GM20000 (cell line): ENCODE measurements around the gene MRPL37.
"Not testable (repeated sequence)": the region's sequence is repeated elsewhere in the genome, so short reads cannot be mapped to it uniquely, and the experiment has no call there.

Source experiments
- DNase-seq: peaks from one replicate; pipeline ENCODE4 v3.0.0; 2012; ENCODE audit warnings: low spot score
- TF ChIP-seq, protein P1 (sequence below): IDR thresholded peaks from 2 replicates; pipeline ENCODE4 v1.5.1; 2012; ENCODE audit warnings: mild to moderate bottlenecking, control low read depth; ENCODE audit errors: extremely low read depth, missing control alignments

Gene MRPL37

DNA sequence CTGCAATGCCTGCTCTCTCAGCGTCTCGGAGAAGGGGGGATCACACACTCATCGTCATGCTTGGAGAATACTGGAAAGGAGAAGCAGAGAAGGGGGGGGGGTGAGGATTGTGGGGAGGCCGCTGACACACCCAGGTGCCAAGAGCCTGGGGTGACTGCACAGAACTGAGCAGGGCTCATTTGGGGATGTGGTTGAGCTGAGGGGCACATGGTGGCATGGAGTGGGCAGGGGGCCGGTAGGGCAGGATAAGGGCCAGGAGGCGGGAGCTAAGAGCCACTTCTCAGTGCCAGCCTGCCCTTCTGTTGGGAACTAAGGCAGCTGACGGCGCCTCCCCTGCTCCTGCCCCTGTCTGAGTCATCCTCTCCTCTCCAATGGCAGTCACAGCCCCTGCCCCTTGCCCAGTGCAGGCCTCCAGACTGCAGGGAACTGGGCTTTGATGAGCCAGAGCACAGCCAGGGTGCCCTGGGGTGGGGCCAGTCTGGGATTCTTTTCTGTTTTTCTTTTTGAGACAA lies 27.2 kb downstream of the MRPL37 start:
- no peak for DNase-seq
- TF ChIP-seq, protein P1, sequence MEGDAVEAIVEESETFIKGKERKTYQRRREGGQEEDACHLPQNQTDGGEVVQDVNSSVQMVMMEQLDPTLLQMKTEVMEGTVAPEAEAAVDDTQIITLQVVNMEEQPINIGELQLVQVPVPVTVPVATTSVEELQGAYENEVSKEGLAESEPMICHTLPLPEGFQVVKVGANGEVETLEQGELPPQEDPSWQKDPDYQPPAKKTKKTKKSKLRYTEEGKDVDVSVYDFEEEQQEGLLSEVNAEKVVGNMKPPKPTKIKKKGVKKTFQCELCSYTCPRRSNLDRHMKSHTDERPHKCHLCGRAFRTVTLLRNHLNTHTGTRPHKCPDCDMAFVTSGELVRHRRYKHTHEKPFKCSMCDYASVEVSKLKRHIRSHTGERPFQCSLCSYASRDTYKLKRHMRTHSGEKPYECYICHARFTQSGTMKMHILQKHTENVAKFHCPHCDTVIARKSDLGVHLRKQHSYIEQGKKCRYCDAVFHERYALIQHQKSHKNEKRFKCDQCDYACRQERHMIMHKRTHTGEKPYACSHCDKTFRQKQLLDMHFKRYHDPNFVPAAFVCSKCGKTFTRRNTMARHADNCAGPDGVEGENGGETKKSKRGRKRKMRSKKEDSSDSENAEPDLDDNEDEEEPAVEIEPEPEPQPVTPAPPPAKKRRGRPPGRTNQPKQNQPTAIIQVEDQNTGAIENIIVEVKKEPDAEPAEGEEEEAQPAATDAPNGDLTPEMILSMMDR: no peak

DNA sequence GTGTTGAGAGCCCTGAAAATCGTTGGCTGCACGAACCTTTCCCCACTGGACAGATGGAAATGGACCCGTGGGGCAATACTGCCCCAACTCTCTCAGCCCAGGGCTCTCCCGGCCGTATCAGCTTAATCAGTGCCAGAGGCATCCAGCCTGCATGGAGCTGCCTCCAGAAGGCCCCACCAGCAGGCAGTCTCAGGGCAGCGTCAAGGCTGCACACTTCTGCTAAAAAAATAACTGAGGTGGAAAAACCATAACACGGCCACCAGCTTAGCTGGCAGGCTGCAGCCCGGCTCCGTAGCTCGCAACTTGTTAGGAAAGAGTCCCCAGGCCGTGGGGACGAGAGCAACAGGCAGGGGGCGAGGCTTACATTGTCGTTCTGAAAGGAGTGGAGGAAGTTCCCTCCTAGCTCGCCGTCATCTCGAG lies 27.9 kb downstream of the MRPL37 start:
- TF ChIP-seq, protein P1: no peak
- DNase-seq: no peak

DNA sequence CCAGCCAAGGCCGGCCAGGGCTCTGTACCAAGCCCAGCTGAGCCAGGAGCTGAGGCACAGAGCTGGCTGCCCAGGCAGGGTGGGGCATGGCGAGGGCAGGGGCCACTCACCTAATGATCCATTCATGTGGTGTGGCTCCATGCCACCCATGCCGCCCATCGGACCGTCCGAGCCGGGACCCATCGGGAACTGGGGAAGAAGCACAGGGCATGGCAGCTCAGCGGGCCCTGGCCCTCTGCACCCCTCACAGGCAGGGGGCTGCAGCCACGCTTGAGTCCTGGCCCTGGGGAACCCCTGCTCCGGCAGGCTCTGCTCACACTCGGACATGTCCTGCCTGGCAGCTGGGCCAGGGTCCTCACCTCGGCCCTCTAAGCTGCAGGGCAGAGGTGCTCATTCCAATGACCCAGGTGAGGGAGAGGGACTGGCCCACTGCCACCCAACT lies 28.7 kb downstream of the MRPL37 start:
- TF ChIP-seq, protein P1: no peak
- DNase-seq: no peak

DNA sequence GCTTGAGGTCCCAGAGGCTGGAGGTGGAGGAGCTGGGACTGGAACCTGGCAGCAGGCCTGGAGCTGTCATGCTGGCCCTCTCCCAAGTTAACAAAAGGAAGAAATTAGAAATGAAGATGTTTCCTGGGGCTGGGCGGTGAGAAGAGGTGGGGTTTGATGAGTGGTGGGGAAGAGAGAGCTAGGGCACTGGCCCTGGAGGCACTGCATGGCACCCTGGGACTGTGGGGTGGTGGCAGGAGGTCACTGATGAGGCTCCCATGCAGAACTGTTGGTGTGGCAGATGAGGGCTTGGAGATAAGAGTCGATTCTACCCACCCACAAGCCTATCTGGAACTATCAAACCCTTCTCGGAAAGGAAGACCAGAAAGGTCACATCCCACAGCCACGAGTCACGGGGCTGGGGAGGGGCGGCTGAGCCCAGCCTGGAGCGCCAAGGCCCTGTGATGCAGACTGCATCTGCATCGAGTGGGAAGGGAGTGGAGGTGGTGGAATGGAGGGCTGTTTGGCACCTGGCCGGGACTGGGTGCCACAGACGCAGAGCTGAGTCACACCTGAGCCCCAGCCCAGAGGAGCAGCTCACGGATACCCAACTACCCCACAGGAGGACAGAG lies 29.4 kb downstream of the MRPL37 start:
- TF ChIP-seq, protein P1: no peak
- DNase-seq: no peak

DNA sequence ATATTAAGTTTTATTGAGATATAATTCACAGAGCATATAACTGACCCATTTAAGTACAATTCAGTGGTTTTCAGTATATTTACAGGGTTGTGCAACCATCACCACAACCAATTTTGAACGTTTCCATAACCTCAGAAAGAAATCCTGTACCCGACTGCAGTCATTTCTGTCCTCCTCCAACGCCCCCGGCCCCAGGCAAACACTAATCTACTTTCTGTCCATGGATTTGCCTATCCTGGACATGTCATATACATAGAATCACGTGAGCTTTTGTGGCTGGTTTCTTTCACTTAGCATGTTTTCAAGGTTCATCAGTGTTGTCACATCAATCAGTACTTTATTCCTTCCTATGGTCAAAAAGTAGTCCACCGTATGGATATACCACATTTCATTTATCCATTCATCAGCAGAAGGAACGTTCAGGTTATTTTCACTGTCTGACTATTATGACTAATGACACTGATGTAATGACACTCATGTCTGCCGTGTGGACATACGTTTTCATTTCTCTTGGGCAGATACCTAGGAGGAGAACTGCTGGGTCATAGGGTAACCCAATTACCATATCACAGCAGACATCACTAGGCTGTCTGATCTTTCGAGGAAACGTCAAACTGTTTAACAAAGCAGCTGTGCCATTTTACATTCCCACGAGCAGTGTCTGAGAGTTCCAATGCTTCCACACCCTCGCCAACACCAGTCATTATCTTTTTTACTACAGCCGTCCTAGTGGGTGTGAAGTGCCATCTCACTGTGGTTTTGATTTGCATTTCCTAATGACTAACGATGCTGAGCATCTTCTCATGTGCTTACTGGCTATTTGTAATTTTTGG lies 30.8 kb downstream of the MRPL37 start:
- TF ChIP-seq, protein P1: no peak
- no peak for DNase-seq

DNA sequence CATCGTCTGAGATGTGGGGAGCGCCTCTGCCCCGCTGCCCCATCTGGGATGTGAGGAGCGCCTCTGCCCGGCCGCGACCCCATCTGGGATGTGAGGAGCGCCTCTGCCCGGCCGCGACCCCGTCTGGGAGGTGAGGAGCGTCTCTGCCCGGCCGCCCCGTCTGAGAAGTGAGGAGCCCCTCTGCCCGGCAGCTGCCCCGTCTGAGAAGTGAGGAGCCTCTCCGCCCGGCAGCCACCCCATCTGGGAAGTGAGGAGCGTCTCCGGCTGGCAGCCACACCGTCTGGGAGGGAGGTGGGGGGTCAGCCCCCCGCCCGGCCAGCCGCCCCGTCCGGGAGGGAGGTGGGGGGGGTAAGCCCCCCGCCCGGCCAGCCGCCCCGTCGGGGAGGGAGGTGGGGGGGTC lies 33.2 kb downstream of the MRPL37 start:
- DNase-seq: not testable (repeated sequence)

DNA sequence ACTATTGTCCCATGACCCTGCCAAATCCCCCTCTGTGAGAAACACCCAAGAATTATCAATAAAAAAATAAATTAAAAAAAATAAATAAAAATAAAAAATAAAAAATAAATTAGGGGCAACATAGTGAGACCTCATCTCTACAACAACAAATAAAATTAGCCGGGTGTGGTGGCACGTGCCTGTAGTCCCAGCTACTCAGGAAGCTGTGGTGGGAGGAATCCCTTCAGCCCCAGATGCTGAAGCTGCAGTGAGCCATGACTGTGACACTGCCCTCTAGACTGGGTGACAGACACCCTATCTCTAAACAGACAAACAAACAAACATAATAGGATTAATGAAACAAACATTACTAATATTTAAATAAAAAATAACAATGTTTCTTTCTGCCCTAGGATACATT lies 34.3 kb downstream of the MRPL37 start:
- TF ChIP-seq, protein P1: no peak
- no peak for DNase-seq
